Vagina (tissue), 2 donors: Measurements from ENCODE around the gene AHR.

ENCODE experiments used
- CTCF ChIP-seq, 3 experiments: fragments of 450-650 bp in 2 of 3; fragments of 200-600 bp in 1 of 3; sonication (generic) in 1 of 3; IDR thresholded peaks; one replicate each; pipeline ENCODE4 v1.5.1; 2017 to 2019; ENCODE audit warnings: antibody characterized with exemption in 3 of 3, mild to moderate bottlenecking in 2 of 3, moderate library complexity in 2 of 3
- POLR2A ChIP-seq, 2 donors: fragments of 450-650 bp; IDR thresholded peaks; one replicate each; pipeline ENCODE4 v1.6.1; 2017; ENCODE audit warnings: antibody characterized with exemption in 2 of 2, mild to moderate bottlenecking in 2 of 2, moderate library complexity in 2 of 2
- POLR2AphosphoS5 ChIP-seq, 2 donors: sonication (generic); formaldehyde crosslinking; IDR thresholded peaks; one replicate each; pipeline ENCODE4 v1.9.0; 2017; ENCODE audit warnings: antibody characterized with exemption in 2 of 2, mild to moderate bottlenecking in 2 of 2, low read depth in 1 of 2; ENCODE audit not compliant: insufficient read depth in 1 of 2

- TF ChIP-seq POLR2A (IDR thresholded peaks at IDR 0.05): no peak
- TF ChIP-seq CTCF (IDR thresholded peaks at IDR 0.05): no peak
- TF ChIP-seq POLR2AphosphoS5 (IDR thresholded peaks at IDR 0.05; ENCODE audit: insufficient read depth in 1 of 2, low read depth in 1 of 2): no peak
These were observed 5.6 kb upstream of the AHR start for GRCh38 chr7:17292843-17293242.
